GM18873 (cell line): ENCODE measurements around the gene CLASP1.

Source experiments
- ATAC-seq: cut with Tn5 transposase; IDR thresholded peaks from one replicate; pipeline ENCODE4 v1.9.1; 2021; ENCODE audit warnings: mild to moderate bottlenecking, moderate library complexity, moderate number of reproducible peaks; ENCODE audit not compliant: unreplicated experiment, low FRiP score

Gene CLASP1

GRCh38 chr2:121519732-121520640 is 129.3 kb downstream of the CLASP1 start:
- no peak for ATAC-seq

- ATAC-seq, result no peak
These were observed 130.1 kb downstream of the CLASP1 start for GRCh38 chr2:121519153-121519552.

GRCh38 chr2:121513597-121514333 is 135.5 kb downstream of the CLASP1 start:
- ATAC-seq, result no peak

DNA sequence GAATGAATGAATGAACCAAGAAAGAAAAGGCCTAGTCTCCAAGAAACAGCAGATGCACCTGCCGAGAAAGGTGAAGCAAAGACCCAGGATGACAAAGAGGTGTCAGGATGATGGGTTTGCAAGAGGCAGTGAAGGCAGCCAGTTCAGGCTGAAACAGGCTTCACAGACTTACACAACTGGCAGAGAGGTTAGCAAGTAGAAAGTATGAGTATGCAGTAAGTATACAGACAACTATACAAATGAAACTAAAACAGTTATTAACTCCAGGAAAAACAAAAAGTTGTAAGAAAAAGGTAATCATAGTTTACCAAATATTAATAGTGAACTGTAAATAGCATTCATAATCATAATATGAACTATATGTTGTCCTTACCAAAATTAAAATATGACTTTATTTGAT is 138.4 kb downstream of the CLASP1 start:
- no peak for ATAC-seq

GRCh38 chr2:121506621-121507020 is 142.6 kb downstream of the CLASP1 start:
- no peak for ATAC-seq

GRCh38 chr2:121505986-121506586 is 143.2 kb downstream of the CLASP1 start:
- no peak for ATAC-seq

DNA sequence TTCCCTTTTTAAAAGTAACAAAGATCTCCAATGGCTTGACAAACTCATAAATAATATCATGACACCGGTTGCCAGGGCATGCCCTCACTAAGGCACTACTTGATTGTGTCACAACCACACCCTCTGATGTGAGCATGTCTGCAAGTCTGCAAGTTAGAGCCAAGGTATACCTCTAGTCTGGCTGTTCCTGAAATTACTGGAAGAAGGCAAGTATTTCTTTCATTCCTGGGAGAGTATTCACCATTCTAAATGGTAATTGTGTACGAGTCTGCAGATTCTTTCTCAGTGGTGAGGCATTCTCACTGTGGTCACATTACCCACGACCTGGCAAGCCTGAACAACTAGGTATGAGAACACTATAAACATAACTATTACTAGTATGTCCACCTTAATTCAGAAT is 144.3 kb downstream of the CLASP1 start:
- ATAC-seq, result no peak

GRCh38 chr2:121504316-121504715 is 144.9 kb downstream of the CLASP1 start:
- ATAC-seq, result no peak

DNA sequence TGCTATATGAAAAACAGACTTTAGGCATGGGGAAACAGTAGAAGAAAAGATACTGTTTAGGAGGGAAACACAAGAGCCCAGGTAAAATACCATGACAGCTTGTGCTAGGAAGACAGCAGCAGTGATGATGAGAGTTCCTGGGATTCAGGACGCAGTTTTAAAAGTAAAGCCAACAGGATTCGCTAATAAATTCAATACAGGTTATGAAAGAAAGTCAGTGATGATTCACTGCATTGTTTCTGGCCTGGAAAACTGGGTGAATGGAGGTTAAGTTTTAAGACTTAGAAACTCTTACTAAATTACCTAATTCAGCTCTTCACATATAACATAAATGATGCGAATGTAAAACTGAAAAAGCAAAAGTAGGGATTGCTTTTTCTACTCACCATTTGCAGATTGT is 146.5 kb downstream of the CLASP1 start:
- no peak for ATAC-seq

GRCh38 chr2:121502246-121502645 is 147.0 kb downstream of the CLASP1 start:
- no peak for ATAC-seq

- ATAC-seq, result no peak
These were observed 147.7 kb downstream of the CLASP1 start for GRCh38 chr2:121501554-121501953.

DNA sequence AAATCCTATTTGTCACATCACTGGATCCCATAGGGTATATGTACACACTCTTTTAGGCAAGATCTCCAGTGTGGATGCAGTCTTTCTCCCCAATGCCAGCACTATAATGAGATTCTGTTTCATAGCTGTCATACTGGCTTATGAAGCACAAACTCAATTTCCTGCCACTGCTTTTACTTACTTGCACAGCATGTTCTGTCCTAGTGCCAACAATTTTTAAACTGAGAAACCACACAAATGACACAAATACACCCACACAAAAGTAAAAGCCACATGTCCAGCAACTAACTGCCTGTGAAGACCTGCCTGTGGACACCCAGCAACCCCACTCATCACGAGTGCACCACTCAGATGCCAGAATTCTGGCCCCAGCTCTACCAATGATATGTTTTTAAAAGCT is 148.2 kb downstream of the CLASP1 start:
- no peak for ATAC-seq

- ATAC-seq, result no peak
These were observed 150.5 kb downstream of the CLASP1 start for GRCh38 chr2:121498731-121499130.

DNA sequence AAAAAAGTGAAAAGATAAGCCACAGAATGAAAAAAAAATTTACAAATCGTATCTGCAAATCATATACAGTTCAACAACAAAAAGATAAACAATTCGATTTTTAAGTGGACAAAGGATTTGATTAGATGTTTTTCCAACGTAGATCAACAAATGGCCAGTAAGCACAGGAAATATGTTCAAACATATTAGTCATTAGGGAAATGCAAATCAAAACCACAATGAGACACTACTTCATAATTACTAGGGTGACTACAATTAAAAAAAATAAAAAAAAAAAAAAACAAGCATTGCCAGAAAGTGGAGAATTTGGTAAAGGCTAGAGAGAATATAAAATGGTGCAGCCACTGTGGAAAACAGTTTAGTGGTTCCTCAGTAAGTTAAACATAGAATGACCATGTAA is 156.9 kb downstream of the CLASP1 start:
- ATAC-seq, result no peak

GRCh38 chr2:121491518-121491917 is 157.7 kb downstream of the CLASP1 start:
- no peak for ATAC-seq

DNA sequence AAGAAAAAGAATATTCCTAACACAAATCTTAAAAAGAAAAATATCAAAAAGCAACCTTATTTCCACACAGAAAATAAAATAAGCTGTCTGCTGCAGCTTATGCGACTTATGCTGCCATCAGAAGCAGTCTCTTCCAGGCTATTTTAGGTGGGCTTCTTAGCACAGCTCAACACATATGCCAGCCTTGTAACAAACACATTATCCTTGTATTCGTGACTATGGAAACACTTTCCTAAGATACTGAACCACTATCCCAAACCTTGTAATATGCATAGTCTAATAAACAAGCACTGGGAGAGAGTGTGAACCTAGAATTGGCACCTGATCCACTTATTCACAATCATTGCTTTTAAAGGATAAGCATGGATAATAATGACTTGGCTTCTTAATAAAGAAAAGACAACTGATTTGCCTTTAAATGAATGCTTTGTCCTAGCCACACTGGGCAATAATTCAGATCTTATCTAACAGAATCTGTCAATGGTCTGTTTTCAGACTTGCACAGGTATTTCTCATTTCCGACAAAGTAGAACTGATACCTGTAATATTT is 158.6 kb downstream of the CLASP1 start:
- no peak for ATAC-seq

DNA sequence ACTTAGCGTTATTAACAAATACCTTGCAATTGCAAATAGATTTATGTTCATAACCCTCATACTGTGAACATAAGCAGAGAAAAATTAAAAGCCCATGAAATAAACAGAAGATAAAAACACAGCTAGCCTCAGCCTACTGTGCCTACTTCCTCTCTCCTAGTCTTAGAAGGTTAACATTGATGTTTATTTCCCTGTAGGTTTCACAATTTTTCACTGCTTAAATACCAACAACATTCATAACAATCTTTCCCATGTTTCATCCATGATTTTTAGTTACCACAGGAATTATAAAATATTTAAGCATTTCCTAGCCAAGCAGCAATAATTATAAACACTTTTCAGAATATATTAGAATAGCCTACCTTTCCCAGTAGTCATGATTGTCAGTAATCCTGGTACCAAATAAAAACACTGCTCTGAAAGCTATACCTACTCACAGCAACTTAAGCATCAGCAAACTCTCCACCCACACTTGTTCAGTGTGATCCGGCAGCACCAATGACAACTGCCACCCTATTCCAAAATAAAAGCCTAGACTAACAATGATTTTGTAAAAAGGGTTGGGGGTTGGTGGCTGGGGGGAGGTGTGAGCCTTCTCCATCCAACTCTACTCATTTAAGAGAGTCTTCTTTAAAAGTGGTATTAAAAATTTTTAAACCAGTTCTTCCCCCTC is 159.2 kb downstream of the CLASP1 start:
- ATAC-seq, result no peak

- no peak for ATAC-seq
These were observed 160.0 kb downstream of the CLASP1 start for GRCh38 chr2:121489284-121489683.

DNA sequence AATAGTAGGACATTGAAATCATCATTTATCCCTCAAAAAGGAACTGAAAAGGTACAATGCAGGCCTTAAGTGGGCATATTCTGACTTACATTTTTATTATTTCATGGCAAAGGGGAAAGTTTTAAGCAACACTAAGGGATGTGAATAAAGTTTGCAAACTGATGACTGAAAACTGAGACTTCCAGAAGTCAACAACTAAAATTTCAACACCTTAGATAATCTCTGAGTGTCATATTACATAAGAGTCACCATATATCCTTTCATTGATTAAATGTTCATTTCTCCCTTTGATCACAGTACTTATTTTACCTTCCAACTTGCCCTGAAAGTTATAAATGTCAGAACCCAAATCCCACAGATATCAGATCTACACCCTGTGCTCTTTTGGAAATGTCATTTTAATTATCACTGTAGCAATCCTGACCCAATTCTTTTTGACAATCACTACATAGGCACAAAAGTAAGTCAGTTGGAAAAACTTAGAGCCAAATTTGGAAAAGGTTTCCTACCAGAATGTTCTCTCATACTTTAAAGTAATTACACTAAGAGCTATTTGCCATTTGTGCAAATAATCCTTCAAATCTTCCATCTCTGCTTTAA is 163.0 kb downstream of the CLASP1 start:
- ATAC-seq, result no peak

DNA sequence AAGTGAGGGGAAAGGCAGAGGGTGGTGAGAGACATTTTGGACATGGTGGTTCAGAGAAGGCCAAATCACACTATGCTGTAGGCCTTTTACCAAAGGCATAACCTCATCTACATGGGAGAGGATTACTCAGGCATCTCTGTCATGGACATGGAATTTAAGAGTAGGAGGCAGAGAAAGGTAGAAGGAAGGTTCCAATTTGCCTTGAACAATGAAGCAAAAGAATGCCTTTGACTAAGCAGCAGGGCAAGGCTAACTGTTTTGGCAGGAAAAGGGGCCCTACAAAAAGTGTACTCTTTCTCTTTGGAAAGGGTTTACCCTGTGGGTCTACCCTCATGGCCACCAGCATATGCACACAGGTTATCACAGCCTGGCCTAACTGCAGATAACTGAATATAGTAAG is 164.2 kb downstream of the CLASP1 start:
- no peak for ATAC-seq
